ENCODE measurements around the gene PLA2G4C.

The PLA2G4C gene

GRCh38 chr19:48110350-48110966 lies at the start of gene PLA2G4C:
TSS of gene PLA2G4C (minus strand) at chr19:48110817. CDS start at chr19:48106529, 4,288 bp downstream.
- DNase-seq: peak; percentile 96

GRCh38 chr19:48158210-48158790 lies 47.7 kb upstream of the PLA2G4C start:
- DNase-seq: no peak

GRCh38 chr19:48154003-48154402 lies 43.4 kb upstream of the PLA2G4C start:
- no peak for DNase-seq

DNA sequence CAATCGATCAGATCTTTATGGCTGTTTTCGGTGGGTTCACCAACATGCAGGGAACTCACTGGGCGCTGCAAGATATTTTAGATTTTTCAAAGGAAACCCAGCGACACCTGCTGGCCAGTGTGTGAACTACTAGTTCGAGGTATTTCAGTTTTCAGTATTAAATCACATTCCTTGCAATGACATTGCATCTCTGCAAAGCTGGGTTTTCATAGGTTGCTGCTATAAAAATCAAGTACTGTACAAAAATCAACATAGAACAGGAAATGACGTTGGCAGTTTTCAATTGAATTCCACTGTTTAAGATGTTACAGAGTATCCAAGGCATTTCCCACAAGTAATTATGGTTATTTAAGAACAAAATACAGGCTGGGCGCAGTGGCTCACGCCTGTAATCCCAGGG lies 41.9 kb upstream of the PLA2G4C start:
- peak; percentile 75 for DNase-seq

DNA sequence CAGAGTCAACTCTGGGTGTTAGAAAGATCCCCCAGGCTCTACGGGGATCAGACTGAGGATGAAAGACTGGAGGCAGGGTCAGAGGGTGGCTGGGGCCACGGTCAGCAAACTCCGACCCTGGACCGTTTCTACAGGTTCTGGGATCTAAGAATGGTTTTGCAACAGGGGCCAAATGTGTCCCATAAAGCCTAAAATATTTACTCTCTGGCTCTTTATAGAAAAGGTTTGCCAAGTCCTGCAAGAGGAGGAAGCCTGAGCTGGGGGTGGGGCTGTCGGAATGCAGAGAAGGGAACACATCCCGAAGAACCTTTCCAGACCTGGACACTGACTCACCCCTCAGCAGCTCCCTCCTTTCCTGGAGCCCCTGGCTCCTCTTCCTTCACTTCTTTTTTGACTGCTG lies 38.8 kb upstream of the PLA2G4C start:
- DNase-seq: no peak

GRCh38 chr19:48148576-48148975 lies 38.0 kb upstream of the PLA2G4C start:
- no peak for DNase-seq

- no peak for DNase-seq
Observed at GRCh38 chr19:48147597-48148175, 37.1 kb upstream of the PLA2G4C start.

GRCh38 chr19:48139053-48139452 lies 28.4 kb upstream of the PLA2G4C start:
- no peak for DNase-seq

DNA sequence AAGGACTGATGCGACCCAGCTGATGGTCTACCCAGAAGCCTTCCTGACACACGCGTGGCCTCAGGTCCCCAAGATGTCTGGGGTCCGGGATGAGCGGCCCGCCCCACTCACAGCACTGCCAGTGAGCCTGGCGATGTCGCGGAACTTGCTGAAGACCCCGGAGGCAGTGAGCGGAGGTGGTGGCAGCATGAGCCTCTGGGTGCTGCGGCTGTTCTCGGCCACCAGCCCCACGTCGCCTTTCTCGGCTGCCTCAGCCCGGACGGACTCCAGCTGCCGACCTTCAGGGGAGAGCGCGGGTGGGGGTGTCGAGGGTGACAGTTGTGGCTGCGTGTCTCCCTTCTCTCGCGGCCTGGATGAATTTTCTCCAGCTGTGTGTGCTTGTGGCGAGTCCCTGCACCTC lies 26.8 kb upstream of the PLA2G4C start:
- DNase-seq: no peak

- no peak for DNase-seq
Observed at GRCh38 chr19:48136547-48136946, 25.9 kb upstream of the PLA2G4C start.

DNA sequence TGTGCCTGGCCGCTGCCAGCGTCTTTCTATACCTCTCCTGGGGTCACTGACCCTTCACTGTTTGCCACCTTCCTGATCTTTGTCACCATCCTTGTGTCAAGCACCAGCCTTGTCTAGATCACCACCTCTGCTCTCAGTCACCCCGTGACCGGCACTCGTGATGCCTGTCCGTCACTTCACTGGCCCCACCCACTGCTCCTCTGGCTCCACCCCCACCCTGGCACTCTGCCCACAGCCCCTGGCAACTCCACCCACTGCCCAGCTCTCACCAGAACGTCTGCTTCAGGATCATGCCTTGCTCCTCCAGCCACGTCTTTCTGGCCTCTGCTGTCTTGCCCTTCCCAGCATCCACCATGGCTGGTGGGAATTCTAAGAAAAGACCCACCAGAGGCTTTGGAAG lies 24.8 kb upstream of the PLA2G4C start:
- DNase-seq: peak; percentile 70

DNA sequence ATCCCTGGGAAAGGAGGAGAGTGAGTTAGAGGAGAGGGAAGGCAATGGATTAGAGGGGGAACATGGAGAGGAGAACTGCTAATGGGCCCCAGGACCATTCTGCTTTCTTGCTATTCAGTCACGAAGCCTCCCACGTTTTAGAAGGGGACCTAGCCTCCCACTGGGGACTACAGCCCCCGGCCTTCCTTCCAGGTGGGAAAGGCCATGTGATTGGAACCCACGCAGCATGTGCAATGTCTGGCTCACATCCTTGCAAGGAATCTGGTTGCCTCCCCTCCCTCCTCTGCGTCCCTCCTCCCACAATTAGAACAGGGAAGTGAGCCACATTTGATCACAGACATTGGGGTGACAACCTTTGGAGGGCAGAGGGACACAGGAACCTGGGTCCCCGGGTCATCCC lies 22.5 kb upstream of the PLA2G4C start:
- no peak for DNase-seq

GRCh38 chr19:48127561-48127960 lies 16.9 kb upstream of the PLA2G4C start:
- no peak for DNase-seq

GRCh38 chr19:48123907-48124651 lies 13.5 kb upstream of the PLA2G4C start:
- DNase-seq: no peak

- DNase-seq: no peak
Observed at GRCh38 chr19:48122421-48122820, 11.8 kb upstream of the PLA2G4C start.

GRCh38 chr19:48121909-48122371 lies 11.3 kb upstream of the PLA2G4C start:
- DNase-seq: no peak

GRCh38 chr19:48121066-48121465 lies 10.4 kb upstream of the PLA2G4C start:
- DNase-seq: no peak

- DNase-seq: no peak
Observed at GRCh38 chr19:48120505-48120904, 9.9 kb upstream of the PLA2G4C start.

- DNase-seq: no peak
Observed at GRCh38 chr19:48118131-48118517, 7.5 kb upstream of the PLA2G4C start.

DNA sequence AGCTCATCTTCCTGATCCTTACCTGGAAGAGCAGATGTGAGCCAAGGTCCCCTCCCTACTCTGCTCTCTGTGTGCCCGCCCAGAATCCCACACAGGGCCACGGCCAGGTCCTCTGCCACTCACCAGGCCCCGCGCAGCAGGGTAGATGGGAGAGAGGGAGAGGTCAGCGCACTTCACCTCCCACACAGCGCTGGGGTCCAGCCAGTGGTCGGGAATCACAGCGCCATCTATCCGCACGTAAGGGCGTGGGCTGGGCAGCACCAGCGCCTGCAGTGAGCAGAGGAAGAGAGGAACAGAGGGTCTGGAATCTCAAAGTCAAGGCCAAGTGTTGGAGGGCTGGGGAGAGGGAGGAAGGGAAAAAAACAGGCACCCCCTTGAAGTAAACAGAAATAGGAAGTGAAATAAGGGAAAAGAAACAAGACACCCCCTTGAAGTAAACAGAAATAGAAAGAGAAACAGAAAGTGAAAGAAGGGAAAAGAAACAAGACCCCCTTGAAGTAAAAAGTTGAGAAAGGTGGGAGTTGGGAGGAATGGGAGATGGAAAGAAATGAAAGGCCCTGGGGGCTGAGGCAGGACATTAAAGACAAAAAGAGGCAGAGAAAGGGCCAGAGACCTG lies 7.0 kb upstream of the PLA2G4C start:
- no peak for DNase-seq

- no peak for DNase-seq
Observed at GRCh38 chr19:48113190-48113917, 2.7 kb upstream of the PLA2G4C start.

DNA sequence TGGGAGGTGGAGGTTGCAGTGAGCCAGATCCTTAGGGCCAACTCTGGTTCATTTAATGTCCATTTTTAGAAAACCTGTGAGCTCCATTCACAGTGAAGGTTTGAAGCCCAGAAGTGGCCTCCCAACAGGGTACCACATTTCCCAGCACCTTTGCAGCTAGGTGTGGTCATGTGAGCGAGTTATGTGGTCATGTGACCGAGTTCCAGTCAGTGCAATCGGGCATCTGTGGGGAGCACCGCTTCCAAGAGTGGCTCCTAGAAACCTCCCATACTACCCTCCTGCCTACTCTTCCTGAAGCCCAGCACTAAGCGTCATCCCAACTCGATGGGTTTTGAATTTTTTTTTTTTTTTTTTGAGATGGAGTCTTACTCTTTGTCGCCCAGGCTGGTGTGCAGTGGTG lies 663 bp upstream of the PLA2G4C start:
- DNase-seq: no peak

Data from hematopoietic multipotent progenitor cell treated with erythropoietin and hydrocortisone succinate and interleukin-3 and kit ligand, for 6 days (in vitro differentiated cells).